NCI-H345 (cell line): ENCODE measurements around the gene TRAPPC2B.

ENCODE experiments used
- DNase-seq: peaks from one replicate; lab custom pipeline; 2025; lab: John Stamatoyannopoulos, UW

The TRAPPC2B gene

GRCh38 chr19:57362997-57363687 lies at the start of gene TRAPPC2B, which contains the start of gene ZNF547:
TSS of gene TRAPPC2B (plus strand) at chr19:57363551. CDS start at chr19:57364834, 1,283 bp downstream.
TSS of gene ZNF547 (plus strand) at chr19:57363551. CDS start at chr19:57368556, 5,005 bp downstream.
- DNase-seq: peak; percentile 98

- DNase-seq: no peak
These were observed 49.2 kb upstream of the TRAPPC2B start for GRCh38 chr19:57314146-57314545.

- DNase-seq: no peak
These were observed 45.8 kb upstream of the TRAPPC2B start for GRCh38 chr19:57317503-57317902.

- no peak for DNase-seq
These were observed 43.5 kb upstream of the TRAPPC2B start for GRCh38 chr19:57319869-57320179.

- DNase-seq: peak; percentile 93
These were observed 42.9 kb upstream of the TRAPPC2B start, which contains the start of gene ZNF543 for GRCh38 chr19:57320180-57321084. TSS of gene ZNF543 (plus strand) at chr19:57320472. CDS start at chr19:57320854, 382 bp downstream.

- no peak for DNase-seq
These were observed 42.2 kb upstream of the TRAPPC2B start for GRCh38 chr19:57321116-57321515.

- DNase-seq: no peak
These were observed 41.6 kb upstream of the TRAPPC2B start for GRCh38 chr19:57321751-57322150.

GRCh38 chr19:57324992-57325391 lies 38.4 kb upstream of the TRAPPC2B start:
- no peak for DNase-seq

- DNase-seq: no peak
These were observed 35.4 kb upstream of the TRAPPC2B start for GRCh38 chr19:57327993-57328392.

- no peak for DNase-seq
These were observed 29.2 kb upstream of the TRAPPC2B start for GRCh38 chr19:57334191-57334590.

- no peak for DNase-seq
These were observed 24.5 kb upstream of the TRAPPC2B start for GRCh38 chr19:57338877-57339276.

GRCh38 chr19:57342582-57342981 lies 20.8 kb upstream of the TRAPPC2B start:
- no peak for DNase-seq

- no peak for DNase-seq
These were observed 15.2 kb upstream of the TRAPPC2B start for GRCh38 chr19:57348136-57348535.

GRCh38 chr19:57350877-57351805 lies 12.2 kb upstream of the TRAPPC2B start, which contains the start of gene ZNF304:
TSS of gene ZNF304 (plus strand) at chr19:57351271. CDS start at chr19:57351665, 394 bp downstream.
- peak; percentile 90 for DNase-seq

- no peak for DNase-seq
These were observed 11.5 kb upstream of the TRAPPC2B start for GRCh38 chr19:57351867-57352266.

- DNase-seq: no peak
These were observed 7.4 kb upstream of the TRAPPC2B start for GRCh38 chr19:57355916-57356315.

GRCh38 chr19:57357406-57357805 lies 5.9 kb upstream of the TRAPPC2B start:
- no peak for DNase-seq

GRCh38 chr19:57359300-57359699 lies 4.1 kb upstream of the TRAPPC2B start:
- no peak for DNase-seq

GRCh38 chr19:57362419-57362818 lies 932 bp upstream of the TRAPPC2B start:
- DNase-seq: no peak

GRCh38 chr19:57363688-57364181 lies 384 bp downstream of the TRAPPC2B start:
- DNase-seq: no peak

- no peak for DNase-seq
These were observed 3.4 kb downstream of the TRAPPC2B start for GRCh38 chr19:57366776-57367175.

- no peak for DNase-seq
These were observed 10.8 kb downstream of the TRAPPC2B start for GRCh38 chr19:57374179-57374578.
